ENCODE measurements around the gene SEC22A.

SEC22A gene

GRCh38 chr3:123201557-123202427 is at the start of gene SEC22A:
TSS of gene SEC22A (plus strand) at chr3:123201943. CDS start at chr3:123209218, 7,275 bp downstream.
- peak; percentile 97 for DNase-seq (ENCODE audit: low spot score)

- no peak for DNase-seq (ENCODE audit: low spot score)
Observed at GRCh38 chr3:123152687-123153086, 49.1 kb upstream of the SEC22A start.

GRCh38 chr3:123153125-123154019 is 48.4 kb upstream of the SEC22A start:
- no peak for DNase-seq (ENCODE audit: low spot score)

- DNase-seq (ENCODE audit: low spot score) = no peak
Observed at GRCh38 chr3:123154020-123154985, 47.4 kb upstream of the SEC22A start.

- DNase-seq (ENCODE audit: low spot score) = no peak
Observed at GRCh38 chr3:123155471-123156011, 46.2 kb upstream of the SEC22A start.

- no peak for DNase-seq (ENCODE audit: low spot score)
Observed at GRCh38 chr3:123156276-123156995, 45.3 kb upstream of the SEC22A start.

GRCh38 chr3:123157209-123157597 is 44.5 kb upstream of the SEC22A start:
- no peak for DNase-seq (ENCODE audit: low spot score)

- no peak for DNase-seq (ENCODE audit: low spot score)
Observed at GRCh38 chr3:123157598-123158287, 44.0 kb upstream of the SEC22A start.

- DNase-seq (ENCODE audit: low spot score) = no peak
Observed at GRCh38 chr3:123158330-123158729, 43.4 kb upstream of the SEC22A start.

GRCh38 chr3:123158899-123159390 is 42.8 kb upstream of the SEC22A start:
- no peak for DNase-seq (ENCODE audit: low spot score)

- no peak for DNase-seq (ENCODE audit: low spot score)
Observed at GRCh38 chr3:123159926-123160635, 41.7 kb upstream of the SEC22A start.

GRCh38 chr3:123161167-123161566 is 40.6 kb upstream of the SEC22A start:
- no peak for DNase-seq (ENCODE audit: low spot score)

GRCh38 chr3:123163141-123163540 is 38.6 kb upstream of the SEC22A start:
- no peak for DNase-seq (ENCODE audit: low spot score)

- no peak for DNase-seq (ENCODE audit: low spot score)
Observed at GRCh38 chr3:123165163-123165562, 36.6 kb upstream of the SEC22A start.

GRCh38 chr3:123167686-123168085 is 34.1 kb upstream of the SEC22A start:
- DNase-seq (ENCODE audit: low spot score) = no peak

- no peak for DNase-seq (ENCODE audit: low spot score)
Observed at GRCh38 chr3:123168122-123168521, 33.6 kb upstream of the SEC22A start.

GRCh38 chr3:123168605-123169004 is 33.1 kb upstream of the SEC22A start:
- DNase-seq (ENCODE audit: low spot score) = no peak

GRCh38 chr3:123169492-123169929 is 32.2 kb upstream of the SEC22A start:
- no peak for DNase-seq (ENCODE audit: low spot score)

GRCh38 chr3:123169930-123170329 is 31.8 kb upstream of the SEC22A start:
- DNase-seq (ENCODE audit: low spot score) = no peak

All from HuH-7 (cell line).